KMS-11 (cell line): ENCODE results near the gene TSPO2.

Experiments used
- H2AFZ ChIP-seq: fragments of 200-600 bp; sonication (generic); 2 replicates; pipeline ENCODE4 v1.6.1; 2016; ENCODE audit warnings: antibody characterized with exemption, mixed run types, low read depth
- H3K27ac ChIP-seq: fragments of 200-600 bp; sonication (generic); 2 replicates; pipeline ENCODE4 v1.6.1; 2016; ENCODE audit warnings: mild to moderate bottlenecking, mixed run types
- H3K27me3 ChIP-seq: fragments of 200-600 bp; sonication (generic); 2 replicates; pipeline ENCODE4 v1.6.1; 2017; ENCODE audit warnings: mild to moderate bottlenecking, low read depth, mixed run types, moderate library complexity; ENCODE audit not compliant: insufficient read depth
- H3K36me3 ChIP-seq: fragments of 200-600 bp; sonication (generic); 2 replicates; pipeline ENCODE4 v1.6.1; 2017; ENCODE audit warnings: mild to moderate bottlenecking, mixed run types; ENCODE audit not compliant: insufficient read depth
- H3K4me1 ChIP-seq: fragments of 200-600 bp; sonication (generic); 2 replicates; pipeline ENCODE4 v1.6.1; 2016; ENCODE audit warnings: mild to moderate bottlenecking, low read depth, mixed run types; ENCODE audit not compliant: poor library complexity, severe bottlenecking
- H3K4me2 ChIP-seq: fragments of 200-600 bp; sonication (generic); 2 replicates; pipeline ENCODE4 v1.7.0; 2016; ENCODE audit warnings: mild to moderate bottlenecking, mixed run types
- H3K4me3 ChIP-seq: fragments of 200-600 bp; sonication (generic); IDR thresholded peaks from 2 replicates; pipeline ENCODE4 v1.6.1; 2017; ENCODE audit warnings: low read depth, low read length, mixed read lengths; ENCODE audit not compliant: insufficient read depth
- H3K79me2 ChIP-seq: fragments of 200-600 bp; sonication (generic); 2 replicates; pipeline ENCODE4 v1.6.1; 2016; ENCODE audit warnings: low read depth, mixed run types; ENCODE audit not compliant: insufficient read depth
- H3K9ac ChIP-seq: fragments of 200-600 bp; sonication (generic); 2 replicates; pipeline ENCODE4 v1.6.1; 2016; ENCODE audit warnings: mild to moderate bottlenecking, mixed run types
- H4K20me1 ChIP-seq: fragments of 200-600 bp; sonication (generic); 2 replicates; pipeline ENCODE4 v1.6.1; 2016; ENCODE audit warnings: mild to moderate bottlenecking, mixed run types; ENCODE audit not compliant: insufficient read depth
- CTCF ChIP-seq: fragments of 200-600 bp; sonication (generic); conservative IDR thresholded peaks from 2 replicates; pipeline ENCODE4 v1.6.1; 2017; ENCODE audit warnings: low read depth, mild to moderate bottlenecking, antibody characterized with exemption, low read length, moderate library complexity, mixed read lengths

Gene TSPO2

GRCh38 chr6:41040101-41040939, 1.9 kb upstream of the TSPO2 start:
- H3K36me3 ChIP-seq = no peaks in the 10 kb centered on the region
- H3K9ac ChIP-seq = no peak overlapping the region
- TF ChIP-seq CTCF = no peak
- no peaks in the 10 kb centered on the region for H3K4me1 ChIP-seq
- H3K4me2 ChIP-seq = no peak overlapping the region
- no peak overlapping the region for H3K4me3 ChIP-seq
- no peaks in the 10 kb centered on the region for H3K27me3 ChIP-seq
- no peaks in the 10 kb centered on the region for H4K20me1 ChIP-seq
- no peak overlapping the region for H2AFZ ChIP-seq
- no peaks in the 10 kb centered on the region for H3K79me2 ChIP-seq
- H3K27ac ChIP-seq = no peak overlapping the region

GRCh38 chr6:41040940-41041536, 1.2 kb upstream of the TSPO2 start:
- H3K79me2 ChIP-seq = no peaks in the 10 kb centered on the region
- H3K4me2 ChIP-seq = no peak overlapping the region
- H2AFZ ChIP-seq = no peak overlapping the region
- no peak overlapping the region for H3K9ac ChIP-seq
- no peak overlapping the region for H3K27ac ChIP-seq
- no peaks in the 10 kb centered on the region for H3K36me3 ChIP-seq
- H3K4me3 ChIP-seq = no peak overlapping the region
- no peaks in the 10 kb centered on the region for H4K20me1 ChIP-seq
- no peaks in the 10 kb centered on the region for H3K27me3 ChIP-seq
- H3K4me1 ChIP-seq = no peaks in the 10 kb centered on the region
- TF ChIP-seq CTCF = no peak

GRCh38 chr6:41043151-41043550, 884 bp downstream of the TSPO2 start:
- H2AFZ ChIP-seq = no peak overlapping the region
- H3K4me2 ChIP-seq = no peak overlapping the region
- no peaks in the 10 kb centered on the region for H4K20me1 ChIP-seq
- no peaks in the 10 kb centered on the region for H3K36me3 ChIP-seq
- H3K9ac ChIP-seq = no peak overlapping the region
- no peaks in the 10 kb centered on the region for H3K4me1 ChIP-seq
- no peak for TF ChIP-seq CTCF
- H3K79me2 ChIP-seq = no peaks in the 10 kb centered on the region
- no peak overlapping the region for H3K4me3 ChIP-seq
- H3K27me3 ChIP-seq = no peaks in the 10 kb centered on the region
- no peak overlapping the region for H3K27ac ChIP-seq

- Histone ChIP-seq H3K4me2 (no peak overlapping the region), H3K36me3 (no peaks in the 10 kb centered on the region), H3K4me1 (no peaks in the 10 kb centered on the region), H4K20me1 (no peaks in the 10 kb centered on the region), H3K27ac (no peak overlapping the region), H3K4me3 (no peak overlapping the region), H3K9ac (no peak overlapping the region), H3K27me3 (no peaks in the 10 kb centered on the region), H2AFZ (no peak overlapping the region), H3K79me2 (no peaks in the 10 kb centered on the region)
- no peak for TF ChIP-seq CTCF
Measured at GRCh38 chr6:41045664-41046063, 3.4 kb downstream of the TSPO2 start.
